ENCODE results near the gene TMEM59. TPM values are rescaled to one million over a fixed set of nuclear protein-coding genes. Genes with fewer than 3 reads are reported as not detected.

Gene TMEM59
- polyA plus RNA-seq, 3 donors: 169 to 925 (median 831) TPM

DNA sequence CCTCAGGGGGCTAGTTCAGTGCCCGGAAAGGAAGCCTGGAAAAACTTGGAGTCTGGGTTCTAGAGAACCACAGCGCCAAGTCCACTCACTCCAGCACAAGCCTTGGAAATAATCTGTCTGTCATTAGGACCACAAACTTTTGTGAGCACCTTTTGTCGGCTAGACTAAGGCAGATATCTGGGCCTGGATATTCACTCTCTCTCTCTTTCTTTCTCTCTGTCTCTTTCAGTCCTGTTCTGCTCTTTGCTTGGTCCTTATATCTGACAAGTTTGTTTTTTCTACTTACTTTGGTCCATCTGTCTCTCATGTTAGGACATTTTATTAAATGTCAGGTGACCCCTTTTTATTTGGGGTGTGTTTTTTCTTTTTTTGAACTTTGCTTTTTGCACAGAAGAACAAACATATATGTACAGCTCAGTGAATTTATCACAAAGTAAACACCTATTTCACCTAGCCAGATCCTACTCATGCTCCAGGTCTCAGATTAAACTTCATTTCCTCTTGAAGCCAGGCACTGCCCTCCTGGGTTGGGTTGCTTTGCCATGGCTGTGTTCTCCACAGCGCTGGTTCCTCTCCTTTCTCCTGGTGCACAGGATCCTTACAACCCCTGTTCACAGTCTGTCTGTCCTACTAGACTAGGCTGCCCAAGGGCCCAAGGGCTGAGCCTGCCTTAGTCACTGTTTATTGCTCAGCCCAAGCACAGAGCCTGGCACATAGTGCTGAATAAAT is 41.2 kb upstream of the TMEM59 start:
- Histone ChIP-seq H3K79me2 (ENCODE audit: insufficient read depth, low read length) (no peaks in the 10 kb centered on the region), H3K9me3 (replicated peaks in 1 of 2; ENCODE audit: control insufficient read depth in 1 of 2, insufficient read depth in 1 of 2, low read length in 2 of 2) (no peaks in the 10 kb centered on the region), H3K4me3 (replicated peaks in 1 of 3; ENCODE audit: low read depth in 2 of 3, low read length in 3 of 3) (no peak overlapping the region), H3K4me2 (replicated peaks; ENCODE audit: extremely low read depth, low read length, poor library complexity, severe bottlenecking) (no peak overlapping the region), H2AFZ (ENCODE audit: insufficient read depth, low read depth, low read length, poor library complexity, severe bottlenecking) (no peak overlapping the region), H3K36me3 (replicated peaks in 1 of 2; ENCODE audit: control insufficient read depth in 1 of 2, insufficient read depth in 2 of 2, low read length in 2 of 2) (peaks cover 7 to 25% of the 10 kb centered on the region in 2 donors), H3K4me1 (ENCODE audit: control insufficient read depth in 1 of 2, insufficient read depth in 2 of 2, low read length in 2 of 2) (peaks cover 17 to 25% of the 10 kb centered on the region in 2 donors), H3K27ac (ENCODE audit: low read depth in 1 of 2, low read length in 2 of 2) (no peak overlapping the region), H3K27me3 (ENCODE audit: control insufficient read depth in 2 of 2, insufficient read depth in 2 of 2, low read length in 2 of 2) (no peaks in the 10 kb centered on the region), H3K9ac (ENCODE audit: insufficient read depth, low read length, poor library complexity, severe bottlenecking) (no peak overlapping the region), H4K20me1 (ENCODE audit: insufficient read depth, low read length) (no peaks in the 10 kb centered on the region)
- Mint-ChIP-seq H3K27me3 (ENCODE audit: low read depth in 3 of 3) (no peaks in the 10 kb centered on the region), H3K4me3 (no peak overlapping the region), H3K9me3 (peaks cover 0 to 5% (median 1%) of the 10 kb centered on the region in 7 donors), H3K36me3 (peaks cover 41 to 49% of the 10 kb centered on the region in 2 donors), H3K27ac (peak overlapping the region in 2 of 7 donors; percentile 32 to 55), H3K4me1 (peaks cover 34% of the 10 kb centered on the region)
- TF ChIP-seq, protein P1, sequence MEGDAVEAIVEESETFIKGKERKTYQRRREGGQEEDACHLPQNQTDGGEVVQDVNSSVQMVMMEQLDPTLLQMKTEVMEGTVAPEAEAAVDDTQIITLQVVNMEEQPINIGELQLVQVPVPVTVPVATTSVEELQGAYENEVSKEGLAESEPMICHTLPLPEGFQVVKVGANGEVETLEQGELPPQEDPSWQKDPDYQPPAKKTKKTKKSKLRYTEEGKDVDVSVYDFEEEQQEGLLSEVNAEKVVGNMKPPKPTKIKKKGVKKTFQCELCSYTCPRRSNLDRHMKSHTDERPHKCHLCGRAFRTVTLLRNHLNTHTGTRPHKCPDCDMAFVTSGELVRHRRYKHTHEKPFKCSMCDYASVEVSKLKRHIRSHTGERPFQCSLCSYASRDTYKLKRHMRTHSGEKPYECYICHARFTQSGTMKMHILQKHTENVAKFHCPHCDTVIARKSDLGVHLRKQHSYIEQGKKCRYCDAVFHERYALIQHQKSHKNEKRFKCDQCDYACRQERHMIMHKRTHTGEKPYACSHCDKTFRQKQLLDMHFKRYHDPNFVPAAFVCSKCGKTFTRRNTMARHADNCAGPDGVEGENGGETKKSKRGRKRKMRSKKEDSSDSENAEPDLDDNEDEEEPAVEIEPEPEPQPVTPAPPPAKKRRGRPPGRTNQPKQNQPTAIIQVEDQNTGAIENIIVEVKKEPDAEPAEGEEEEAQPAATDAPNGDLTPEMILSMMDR (IDR thresholded peaks at IDR 0.05): no peak
- no peak for DNase-seq
- WGBS (ENCODE audit: insufficient coverage): 89% methylated on average over 3 of the region's 4 CpGs
- intact Hi-C loops (cut with micrococcal nuclease): no loop called here

DNA sequence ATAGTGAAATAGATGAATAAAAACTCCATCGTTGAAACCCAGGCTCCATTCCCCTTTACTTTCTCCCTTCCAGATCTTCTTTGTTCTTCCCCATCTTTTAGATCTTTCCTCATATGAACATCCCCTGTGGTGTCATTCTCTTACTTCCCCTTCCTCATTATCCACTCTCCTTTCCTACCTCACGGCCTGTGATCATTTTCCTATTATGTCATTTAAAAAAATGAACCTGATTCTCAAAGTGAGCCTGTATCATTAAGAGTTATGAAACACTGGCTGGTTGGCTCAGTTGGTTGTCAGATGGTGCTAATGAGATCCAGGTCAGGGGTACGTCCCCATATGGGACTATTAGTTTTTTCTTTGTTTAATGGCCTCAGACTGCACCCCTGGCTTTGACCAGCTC is 38.7 kb upstream of the TMEM59 start:
- Histone ChIP-seq H3K27ac (ENCODE audit: low read depth in 1 of 2, low read length in 2 of 2) (no peak overlapping the region), H3K36me3 (replicated peaks in 1 of 2; ENCODE audit: control insufficient read depth in 1 of 2, insufficient read depth in 2 of 2, low read length in 2 of 2) (peaks cover 15 to 26% of the 10 kb centered on the region in 2 donors), H2AFZ (ENCODE audit: insufficient read depth, low read depth, low read length, poor library complexity, severe bottlenecking) (no peak overlapping the region), H3K9me3 (replicated peaks in 1 of 2; ENCODE audit: control insufficient read depth in 1 of 2, insufficient read depth in 1 of 2, low read length in 2 of 2) (no peaks in the 10 kb centered on the region), H4K20me1 (ENCODE audit: insufficient read depth, low read length) (no peaks in the 10 kb centered on the region), H3K9ac (ENCODE audit: insufficient read depth, low read length, poor library complexity, severe bottlenecking) (no peak overlapping the region), H3K4me2 (replicated peaks; ENCODE audit: extremely low read depth, low read length, poor library complexity, severe bottlenecking) (no peak overlapping the region), H3K79me2 (ENCODE audit: insufficient read depth, low read length) (no peaks in the 10 kb centered on the region), H3K27me3 (ENCODE audit: control insufficient read depth in 2 of 2, insufficient read depth in 2 of 2, low read length in 2 of 2) (no peaks in the 10 kb centered on the region), H3K4me3 (replicated peaks in 1 of 3; ENCODE audit: low read depth in 2 of 3, low read length in 3 of 3) (no peak overlapping the region), H3K4me1 (ENCODE audit: control insufficient read depth in 1 of 2, insufficient read depth in 2 of 2, low read length in 2 of 2) (peaks cover 15 to 19% of the 10 kb centered on the region in 2 donors)
- TF ChIP-seq, protein P1 (IDR thresholded peaks at IDR 0.05): no peak
- 73% methylated on average over 2 of the region's 3 CpGs for WGBS (ENCODE audit: insufficient coverage)
- intact Hi-C loops (cut with micrococcal nuclease): no loop called here
- Mint-ChIP-seq H3K9me3 (peaks cover 0 to 5% (median under 1%) of the 10 kb centered on the region in 7 donors), H3K36me3 (peaks cover 41 to 44% of the 10 kb centered on the region in 2 donors), H3K4me3 (no peak overlapping the region), H3K27me3 (ENCODE audit: low read depth in 3 of 3) (no peaks in the 10 kb centered on the region), H3K27ac (peak overlapping the region in 1 of 7 donors; percentile 36), H3K4me1 (peaks cover 24% of the 10 kb centered on the region)
- peak in 2 of 3 donors; percentile 9 to 21 for DNase-seq

Data from CD14-positive monocyte (primary cell).